Thoracic aorta (tissue), 2 donors: ENCODE results near the gene ZCCHC7. TPM values are rescaled to one million over a fixed set of nuclear protein-coding genes. Genes with fewer than 3 reads are reported as not detected.

Experiments used
- ATAC-seq: fragments of 150-250 bp; one replicate; pipeline ENCODE4 v1.8.0; 2017; ENCODE audit warnings: low read depth; ENCODE audit not compliant: insufficient number of reproducible peaks, low FRiP score
- DNase-seq: peaks from one replicate; pipeline ENCODE4 v3.0.0-alpha.2; 2020; ENCODE audit warnings: low spot score
- H3K27ac ChIP-seq, 2 donors: fragments of 200-600 bp; sonication (generic); 1 replicate in 1 of 2; 2 replicates in 1 of 2; pipeline ENCODE4 v1.5.1; 2016; ENCODE audit warnings: mild to moderate bottlenecking in 2 of 2, moderate library complexity in 2 of 2
- H3K27me3 ChIP-seq: fragments of 200-600 bp; sonication (generic); replicated peaks from 2 replicates; pipeline ENCODE4 v1.6.0; 2016; ENCODE audit warnings: mild to moderate bottlenecking; ENCODE audit not compliant: insufficient read depth
- H3K36me3 ChIP-seq: fragments of 200-600 bp; sonication (generic); one replicate; pipeline ENCODE4 v1.5.1; 2016
- H3K4me1 ChIP-seq, 2 donors: fragments of 200-600 bp; sonication (generic); 1 replicate in 1 of 2; 2 replicates in 1 of 2; pipeline versions ENCODE4 v1.5.1 to v1.6.0; 2016; ENCODE audit warnings: low read depth in 2 of 2, mild to moderate bottlenecking in 1 of 2; ENCODE audit not compliant: control insufficient read depth in 1 of 2
- H3K4me3 ChIP-seq: fragments of 200-600 bp; sonication (generic); 2 replicates; pipeline ENCODE4 v1.5.1; 2016; ENCODE audit warnings: mild to moderate bottlenecking
- H3K9me3 ChIP-seq: fragments of 200-600 bp; sonication (generic); 2 replicates; pipeline ENCODE4 v1.5.1; 2016
- total RNA-seq, 2 donors: library from RNA; depleted of rRNA; stranded (reverse); fragments of >200 nt; gene quantifications; one replicate each; pipeline versions ENCODE4 v1.1.0 to v1.2.3, GENCODE V29; 2016
- TF ChIP-seq, protein P1 (sequence below): fragments of 200-600 bp; sonication (generic); IDR thresholded peaks from one replicate; pipeline ENCODE4 v1.5.1; 2019; ENCODE audit warnings: antibody characterized with exemption

The ZCCHC7 gene
- total RNA-seq, 2 donors from 2014 or later: 13.8 to 19.5 TPM

- Histone ChIP-seq H3K27me3 (no peaks in the 10 kb centered on the region), H3K36me3 (no peaks in the 10 kb centered on the region), H3K4me3 (no peak overlapping the region), H3K9me3 (no peaks in the 10 kb centered on the region), H3K4me1 (no peaks in the 10 kb centered on the region), H3K27ac (no peak overlapping the region)
- ATAC-seq (no peak), DNase-seq (no peak)
- TF ChIP-seq, protein P1, sequence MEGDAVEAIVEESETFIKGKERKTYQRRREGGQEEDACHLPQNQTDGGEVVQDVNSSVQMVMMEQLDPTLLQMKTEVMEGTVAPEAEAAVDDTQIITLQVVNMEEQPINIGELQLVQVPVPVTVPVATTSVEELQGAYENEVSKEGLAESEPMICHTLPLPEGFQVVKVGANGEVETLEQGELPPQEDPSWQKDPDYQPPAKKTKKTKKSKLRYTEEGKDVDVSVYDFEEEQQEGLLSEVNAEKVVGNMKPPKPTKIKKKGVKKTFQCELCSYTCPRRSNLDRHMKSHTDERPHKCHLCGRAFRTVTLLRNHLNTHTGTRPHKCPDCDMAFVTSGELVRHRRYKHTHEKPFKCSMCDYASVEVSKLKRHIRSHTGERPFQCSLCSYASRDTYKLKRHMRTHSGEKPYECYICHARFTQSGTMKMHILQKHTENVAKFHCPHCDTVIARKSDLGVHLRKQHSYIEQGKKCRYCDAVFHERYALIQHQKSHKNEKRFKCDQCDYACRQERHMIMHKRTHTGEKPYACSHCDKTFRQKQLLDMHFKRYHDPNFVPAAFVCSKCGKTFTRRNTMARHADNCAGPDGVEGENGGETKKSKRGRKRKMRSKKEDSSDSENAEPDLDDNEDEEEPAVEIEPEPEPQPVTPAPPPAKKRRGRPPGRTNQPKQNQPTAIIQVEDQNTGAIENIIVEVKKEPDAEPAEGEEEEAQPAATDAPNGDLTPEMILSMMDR: no peak
Measured at GRCh38 chr9:37241340-37241739, 121.0 kb downstream of the ZCCHC7 start.

DNA sequence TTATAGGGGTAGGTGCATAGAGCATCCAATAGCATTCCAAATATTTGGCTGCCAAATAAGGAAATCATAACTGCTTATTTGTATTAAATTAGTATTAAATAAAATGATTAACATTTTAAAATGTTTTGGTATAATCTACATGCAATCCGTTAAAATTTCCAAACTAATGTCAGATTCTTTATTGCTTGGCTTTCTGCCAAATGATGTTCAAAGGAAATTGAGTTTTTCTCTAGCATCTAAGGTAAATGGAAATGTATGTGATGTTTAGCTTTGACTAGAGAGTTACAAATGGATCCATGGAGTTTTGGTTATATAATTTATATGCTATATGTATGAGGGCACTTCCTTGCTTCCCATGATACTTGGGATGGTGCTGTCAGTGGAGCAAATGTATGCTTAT lies 121.7 kb downstream of the ZCCHC7 start:
- DNase-seq (no peak), ATAC-seq (no peak)
- H3K27ac ChIP-seq: no peak overlapping the region
- TF ChIP-seq, protein P1: no peak
- H3K36me3 ChIP-seq: no peaks in the 10 kb centered on the region
- no peaks in the 10 kb centered on the region for H3K9me3 ChIP-seq
- H3K4me3 ChIP-seq: no peak overlapping the region
- H3K4me1 ChIP-seq: no peaks in the 10 kb centered on the region
- H3K27me3 ChIP-seq: no peaks in the 10 kb centered on the region

DNA sequence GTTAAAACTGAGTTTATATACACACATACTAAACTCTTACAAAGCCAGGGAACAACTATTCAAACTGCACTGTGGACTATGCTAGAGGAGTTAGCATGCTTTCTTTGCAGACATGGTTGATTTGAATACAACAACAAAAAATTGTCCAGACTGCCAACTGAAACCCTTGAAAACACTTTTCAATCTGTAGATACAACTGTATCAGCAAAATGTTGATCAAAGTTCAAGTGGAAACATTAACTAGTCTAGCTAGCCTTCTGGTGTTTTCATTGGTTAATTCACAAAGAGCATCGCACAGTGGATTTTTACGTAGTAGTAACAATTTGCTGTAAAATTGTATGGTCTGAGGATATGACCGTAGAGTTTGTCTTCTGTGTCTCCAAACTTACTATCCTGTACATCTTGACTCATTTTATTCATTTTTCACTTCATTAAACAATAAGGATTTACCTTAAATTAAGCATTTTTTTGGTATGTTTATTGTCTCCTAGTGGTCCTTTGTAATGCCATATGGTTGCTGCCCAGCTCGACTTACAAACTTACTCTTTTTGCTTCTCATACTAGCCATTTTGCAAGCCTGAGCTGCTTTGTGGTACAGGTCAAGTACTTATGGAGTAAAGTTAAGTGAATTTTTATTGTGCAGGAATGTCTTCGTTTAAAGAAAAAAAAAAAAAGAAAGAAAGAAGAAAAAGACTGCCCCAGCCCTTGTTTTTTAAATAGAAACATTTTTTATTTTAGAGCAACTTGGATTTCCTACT lies 123.4 kb downstream of the ZCCHC7 start:
- Histone ChIP-seq H3K4me1 (peaks cover 5 to 6% of the 10 kb centered on the region in 2 donors), H3K27ac (no peak overlapping the region), H3K4me3 (no peak overlapping the region), H3K36me3 (no peaks in the 10 kb centered on the region), H3K9me3 (no peaks in the 10 kb centered on the region), H3K27me3 (no peaks in the 10 kb centered on the region)
- DNase-seq (no peak), ATAC-seq (no peak)
- TF ChIP-seq, protein P1: no peak

- DNase-seq (no peak), ATAC-seq (no peak)
- H3K36me3 ChIP-seq: no peaks in the 10 kb centered on the region
- TF ChIP-seq, protein P1: no peak
- H3K4me3 ChIP-seq: no peak overlapping the region
- H3K27ac ChIP-seq: no peak overlapping the region
- H3K27me3 ChIP-seq: no peaks in the 10 kb centered on the region
- H3K4me1 ChIP-seq: peaks cover 5 to 9% of the 10 kb centered on the region in 2 donors
- no peaks in the 10 kb centered on the region for H3K9me3 ChIP-seq
Measured at GRCh38 chr9:37246826-37247225, 126.5 kb downstream of the ZCCHC7 start.

GRCh38 chr9:37248651-37249163 lies 128.3 kb downstream of the ZCCHC7 start:
- peaks cover 5 to 9% of the 10 kb centered on the region in 2 donors for H3K4me1 ChIP-seq
- no peaks in the 10 kb centered on the region for H3K9me3 ChIP-seq
- TF ChIP-seq, protein P1: no peak
- H3K27me3 ChIP-seq: no peaks in the 10 kb centered on the region
- ATAC-seq (no peak), DNase-seq (no peak)
- H3K27ac ChIP-seq: no peak overlapping the region
- H3K36me3 ChIP-seq: no peaks in the 10 kb centered on the region
- no peak overlapping the region for H3K4me3 ChIP-seq
